Measurements from ENCODE around the gene CD53. TPM values are rescaled to one million over a fixed set of nuclear protein-coding genes. Genes with fewer than 3 reads are reported as not detected.
"Not testable (repeated sequence)": the region's sequence is repeated elsewhere in the genome, so short reads cannot be mapped to it uniquely, and the experiment has no call there.

The CD53 gene
- total and polyA plus RNA-seq, 2 donors (not counting 1 experiment from before 2014, with no cell fraction given), result not detected

DNA sequence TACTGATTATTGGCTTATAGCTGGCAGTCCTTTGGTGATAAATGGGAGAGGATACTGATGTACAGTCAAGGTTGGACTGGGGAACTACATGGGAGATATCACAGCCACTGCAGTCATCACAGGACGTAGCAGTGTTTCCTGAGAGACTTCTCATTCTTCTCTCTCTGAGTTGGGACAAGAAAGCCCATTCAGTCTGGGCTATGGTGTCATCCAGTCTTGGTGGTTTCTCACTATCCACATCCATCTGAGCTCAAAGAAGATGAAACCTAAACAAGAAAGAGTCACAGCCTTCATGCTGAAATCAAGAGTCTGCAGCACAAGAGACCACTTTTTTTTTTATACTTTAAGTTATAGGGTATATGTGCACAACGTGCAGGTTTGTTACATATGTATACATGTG, 12.8 kb upstream of the CD53 start:
- Histone ChIP-seq H4K20me1 (ENCODE audit: control insufficient read depth, extremely low read depth, insufficient read depth, low read length) (no peaks in the 10 kb centered on the region), H3K79me2 (ENCODE audit: control insufficient read depth, insufficient read depth, low read length) (no peaks in the 10 kb centered on the region), H3K27ac (ENCODE audit: insufficient read depth, low read length) (no peak overlapping the region), H2AFZ (ENCODE audit: low read length) (no peak overlapping the region), H3K4me1 (ENCODE audit: control insufficient read depth, extremely low read depth, insufficient read depth, low read length) (no peaks in the 10 kb centered on the region), H3K36me3 (ENCODE audit: control insufficient read depth, insufficient read depth, low read length) (no peaks in the 10 kb centered on the region), H3K4me2 (ENCODE audit: extremely low read depth, insufficient read depth, low read length) (no peak overlapping the region), H3K9me3 (ENCODE audit: control insufficient read depth, insufficient read depth, low read depth, low read length) (no peaks in the 10 kb centered on the region), H3K9ac (ENCODE audit: insufficient read depth, low read length) (no peak overlapping the region), H3K4me3 (replicated peaks in 1 of 4; ENCODE audit: control extremely low read depth in 1 of 4, insufficient read depth in 1 of 4, low read depth in 3 of 4, low read length in 4 of 4) (no peak overlapping the region), H3K27me3 (ENCODE audit: control insufficient read depth, insufficient read depth, low read length) (no peaks in the 10 kb centered on the region)
- no peak for DNase-seq (ENCODE audit: low read depth in 2 of 2)
- TF ChIP-seq, protein P1, sequence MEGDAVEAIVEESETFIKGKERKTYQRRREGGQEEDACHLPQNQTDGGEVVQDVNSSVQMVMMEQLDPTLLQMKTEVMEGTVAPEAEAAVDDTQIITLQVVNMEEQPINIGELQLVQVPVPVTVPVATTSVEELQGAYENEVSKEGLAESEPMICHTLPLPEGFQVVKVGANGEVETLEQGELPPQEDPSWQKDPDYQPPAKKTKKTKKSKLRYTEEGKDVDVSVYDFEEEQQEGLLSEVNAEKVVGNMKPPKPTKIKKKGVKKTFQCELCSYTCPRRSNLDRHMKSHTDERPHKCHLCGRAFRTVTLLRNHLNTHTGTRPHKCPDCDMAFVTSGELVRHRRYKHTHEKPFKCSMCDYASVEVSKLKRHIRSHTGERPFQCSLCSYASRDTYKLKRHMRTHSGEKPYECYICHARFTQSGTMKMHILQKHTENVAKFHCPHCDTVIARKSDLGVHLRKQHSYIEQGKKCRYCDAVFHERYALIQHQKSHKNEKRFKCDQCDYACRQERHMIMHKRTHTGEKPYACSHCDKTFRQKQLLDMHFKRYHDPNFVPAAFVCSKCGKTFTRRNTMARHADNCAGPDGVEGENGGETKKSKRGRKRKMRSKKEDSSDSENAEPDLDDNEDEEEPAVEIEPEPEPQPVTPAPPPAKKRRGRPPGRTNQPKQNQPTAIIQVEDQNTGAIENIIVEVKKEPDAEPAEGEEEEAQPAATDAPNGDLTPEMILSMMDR (conservative IDR thresholded peaks at IDR 0.05 in 1 of 2, IDR thresholded peaks at IDR 0.05 in 1 of 2; ENCODE audit: low read depth in 1 of 2, low read length in 2 of 2), result no peak
- no peak for TF ChIP-seq EZH2 (IDR thresholded peaks at IDR 0.05; ENCODE audit: low read length, missing control alignments)

- not testable (repeated sequence) for DNase-seq (ENCODE audit: low read depth in 2 of 2); H3K9ac ChIP-seq (ENCODE audit: insufficient read depth, low read length); H3K79me2 ChIP-seq (ENCODE audit: control insufficient read depth, insufficient read depth, low read length); H3K27ac ChIP-seq (ENCODE audit: insufficient read depth, low read length); H2AFZ ChIP-seq (ENCODE audit: low read length); H3K9me3 ChIP-seq (ENCODE audit: control insufficient read depth, insufficient read depth, low read depth, low read length); H3K4me2 ChIP-seq (ENCODE audit: extremely low read depth, insufficient read depth, low read length); H3K36me3 ChIP-seq (ENCODE audit: control insufficient read depth, insufficient read depth, low read length); H3K4me3 ChIP-seq (replicated peaks in 1 of 4; ENCODE audit: control extremely low read depth in 1 of 4, insufficient read depth in 1 of 4, low read depth in 3 of 4, low read length in 4 of 4); H4K20me1 ChIP-seq (ENCODE audit: control insufficient read depth, extremely low read depth, insufficient read depth, low read length); H3K4me1 ChIP-seq (ENCODE audit: control insufficient read depth, extremely low read depth, insufficient read depth, low read length); H3K27me3 ChIP-seq (ENCODE audit: control insufficient read depth, insufficient read depth, low read length)
These were observed 12.3 kb upstream of the CD53 start for GRCh38 chr1:110860620-110861019.

GRCh38 chr1:110861942-110862341, 11.0 kb upstream of the CD53 start:
- not testable (repeated sequence) for H3K36me3 ChIP-seq (ENCODE audit: control insufficient read depth, insufficient read depth, low read length); H3K9ac ChIP-seq (ENCODE audit: insufficient read depth, low read length); H2AFZ ChIP-seq (ENCODE audit: low read length); H3K79me2 ChIP-seq (ENCODE audit: control insufficient read depth, insufficient read depth, low read length); H3K27ac ChIP-seq (ENCODE audit: insufficient read depth, low read length); H3K4me2 ChIP-seq (ENCODE audit: extremely low read depth, insufficient read depth, low read length); H3K4me1 ChIP-seq (ENCODE audit: control insufficient read depth, extremely low read depth, insufficient read depth, low read length); DNase-seq (ENCODE audit: low read depth in 2 of 2); H3K27me3 ChIP-seq (ENCODE audit: control insufficient read depth, insufficient read depth, low read length); H3K4me3 ChIP-seq (replicated peaks in 1 of 4; ENCODE audit: control extremely low read depth in 1 of 4, insufficient read depth in 1 of 4, low read depth in 3 of 4, low read length in 4 of 4); H3K9me3 ChIP-seq (ENCODE audit: control insufficient read depth, insufficient read depth, low read depth, low read length); H4K20me1 ChIP-seq (ENCODE audit: control insufficient read depth, extremely low read depth, insufficient read depth, low read length)

- TF ChIP-seq EZH2 (IDR thresholded peaks at IDR 0.05; ENCODE audit: low read length, missing control alignments), result no peak
- TF ChIP-seq, protein P1 (conservative IDR thresholded peaks at IDR 0.05 in 1 of 2, IDR thresholded peaks at IDR 0.05 in 1 of 2; ENCODE audit: low read depth in 1 of 2, low read length in 2 of 2), result no peak
- no peaks in the 10 kb centered on the region for H4K20me1 ChIP-seq (ENCODE audit: control insufficient read depth, extremely low read depth, insufficient read depth, low read length)
These were observed 8.7 kb upstream of the CD53 start for GRCh38 chr1:110864287-110864686.

More at GRCh38 chr1:110864287-110864686, 8.7 kb upstream of the CD53 start:
- Histone ChIP-seq H3K4me3 (replicated peaks in 1 of 4; ENCODE audit: control extremely low read depth in 1 of 4, insufficient read depth in 1 of 4, low read depth in 3 of 4, low read length in 4 of 4) (no peak overlapping the region), H3K27me3 (ENCODE audit: control insufficient read depth, insufficient read depth, low read length) (no peaks in the 10 kb centered on the region), H3K79me2 (ENCODE audit: control insufficient read depth, insufficient read depth, low read length) (no peaks in the 10 kb centered on the region), H3K36me3 (ENCODE audit: control insufficient read depth, insufficient read depth, low read length) (no peaks in the 10 kb centered on the region), H2AFZ (ENCODE audit: low read length) (no peak overlapping the region), H3K4me1 (ENCODE audit: control insufficient read depth, extremely low read depth, insufficient read depth, low read length) (no peaks in the 10 kb centered on the region), H3K27ac (ENCODE audit: insufficient read depth, low read length) (no peak overlapping the region), H3K9me3 (ENCODE audit: control insufficient read depth, insufficient read depth, low read depth, low read length) (no peaks in the 10 kb centered on the region), H3K4me2 (ENCODE audit: extremely low read depth, insufficient read depth, low read length) (no peak overlapping the region), H3K9ac (ENCODE audit: insufficient read depth, low read length) (no peak overlapping the region)
- DNase-seq (ENCODE audit: low read depth in 2 of 2), result no peak
